ENCODE measurements around the gene CLDN2.
"Not testable (repeated sequence)": the region's sequence is repeated elsewhere in the genome, so short reads cannot be mapped to it uniquely, and the experiment has no call there.

Gene CLDN2

DNA sequence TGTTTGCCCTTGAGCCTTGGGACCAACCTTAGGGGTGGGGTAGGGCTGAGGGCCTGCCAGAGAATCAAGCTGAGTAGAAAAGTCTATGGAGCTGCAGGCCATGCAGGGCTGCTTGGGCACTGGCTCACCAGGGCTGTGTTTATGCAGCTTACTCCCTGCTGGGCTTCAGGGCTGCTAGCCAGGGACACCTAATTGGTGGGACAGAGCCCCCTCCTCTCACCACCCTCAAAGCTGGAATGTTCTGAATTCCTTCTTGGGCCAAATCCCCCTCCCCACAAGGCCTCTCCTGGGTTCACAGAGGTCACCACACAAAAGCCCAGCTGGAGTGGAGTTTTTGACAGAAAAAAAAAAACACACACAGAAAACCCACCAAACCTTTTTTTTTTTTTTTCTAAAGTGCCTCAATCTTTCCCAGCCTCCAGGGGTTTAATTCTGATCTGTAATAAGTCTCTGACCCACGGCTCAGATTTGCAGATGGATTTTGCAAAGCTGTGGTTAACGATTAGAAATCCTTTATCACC is at the start of gene CLDN2:
CLDN2 (plus strand) TSS at position 471 of the 521 bp plus-strand sequence. CDS start 7,827 bp downstream, outside the sequence.
- no peak for DNase-seq

- DNase-seq, result not testable (repeated sequence)
These were observed 47.4 kb upstream of the CLDN2 start for GRCh38 chrX:106872796-106873195.

GRCh38 chrX:106874075-106874474 is 46.1 kb upstream of the CLDN2 start:
- DNase-seq, result peak in 1 of 2 experiments; percentile 39

DNA sequence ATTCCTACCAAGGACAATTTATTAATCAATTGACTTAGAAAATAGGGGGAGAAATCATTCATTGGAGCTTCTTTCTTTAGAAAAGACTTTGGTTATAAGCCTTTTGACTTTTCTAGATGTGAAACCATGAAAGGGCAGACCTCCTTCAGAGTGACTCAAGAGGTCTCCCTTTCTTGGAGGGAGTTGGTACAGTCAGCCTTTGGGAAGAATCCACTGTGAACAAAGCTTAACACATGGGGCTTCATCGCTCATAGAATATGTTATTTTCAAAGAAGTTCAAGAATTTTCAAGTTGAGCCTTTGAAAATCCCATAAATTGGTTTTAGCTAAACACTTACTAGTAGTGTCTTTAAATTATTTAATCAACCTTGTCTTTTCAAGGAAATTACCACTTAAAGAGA is 45.1 kb upstream of the CLDN2 start:
- DNase-seq, result no peak

DNA sequence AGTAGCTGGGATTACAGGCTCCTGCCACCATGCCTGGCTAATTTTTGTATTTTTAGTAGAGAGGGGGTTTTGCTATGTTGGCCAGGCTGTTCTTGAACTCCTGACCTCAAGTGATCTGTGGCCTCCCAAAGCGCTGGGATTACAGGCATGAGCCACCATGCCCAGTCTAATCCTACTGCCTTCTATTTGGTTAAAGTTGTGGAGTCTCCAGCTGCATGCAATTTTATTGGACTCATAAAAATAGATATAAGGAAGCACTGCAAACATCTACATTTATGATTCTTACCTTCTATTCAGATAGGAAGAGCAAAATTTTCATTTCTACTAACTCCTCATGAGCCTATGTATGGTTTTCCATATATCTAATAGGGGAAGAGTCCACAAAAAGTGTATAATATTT is 30.7 kb upstream of the CLDN2 start:
- no peak for DNase-seq

DNA sequence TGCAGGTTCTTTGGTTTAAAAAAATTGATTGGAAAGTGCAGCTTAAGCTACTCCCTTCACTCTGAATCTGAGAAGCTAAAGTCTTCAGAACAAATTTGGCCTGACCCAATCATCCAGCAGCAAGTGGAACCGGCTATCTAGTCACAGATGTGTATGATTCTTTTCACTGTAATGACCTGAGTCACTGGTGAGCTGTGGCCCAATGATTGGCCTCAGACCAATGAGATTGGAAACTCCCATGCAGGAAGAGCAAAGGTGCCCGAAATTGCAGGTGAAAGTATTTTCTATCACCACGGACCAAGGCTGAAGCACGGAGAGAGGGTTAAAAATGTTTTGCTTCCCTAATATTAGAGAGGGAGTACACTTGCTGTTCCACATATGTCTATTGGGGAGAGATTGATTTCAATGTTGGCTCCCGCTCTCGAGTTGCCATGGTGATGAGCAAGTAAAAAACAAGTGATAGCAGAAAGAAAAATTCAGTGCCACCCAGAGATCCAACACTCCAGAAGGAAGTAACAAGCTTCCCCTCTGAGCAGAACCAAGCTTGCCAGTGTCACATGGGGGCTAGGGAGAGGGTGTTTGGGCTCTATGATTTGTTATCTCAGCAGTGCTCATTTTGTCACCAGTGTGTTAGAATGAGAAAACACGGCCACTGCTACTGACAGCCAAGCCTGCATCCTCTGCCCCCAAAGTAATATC is 28.3 kb upstream of the CLDN2 start:
- DNase-seq, result no peak

GRCh38 chrX:106894392-106894909 is 25.8 kb upstream of the CLDN2 start:
- peak; percentile 25 to 59 for DNase-seq

- no peak for DNase-seq
These were observed 25.2 kb upstream of the CLDN2 start for GRCh38 chrX:106894978-106895452.

DNA sequence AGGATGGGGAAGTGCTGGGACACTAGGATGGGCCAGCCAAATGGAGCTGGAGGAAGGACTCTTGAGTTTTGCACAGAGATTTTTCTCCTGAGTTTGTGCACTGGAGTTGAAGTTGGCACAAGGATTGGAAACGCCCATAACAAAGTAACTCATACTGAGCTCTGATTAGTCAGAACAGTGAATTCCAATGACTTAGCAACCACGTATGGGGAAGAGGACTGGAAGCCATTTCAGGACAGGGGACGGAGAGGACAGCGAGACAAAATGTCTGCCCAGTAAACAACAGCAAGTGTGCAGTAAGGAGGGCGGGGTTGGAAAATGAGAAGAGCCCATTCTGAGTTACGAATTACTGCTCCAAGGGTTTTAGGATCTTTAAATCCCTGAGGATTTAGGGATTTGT is 22.9 kb upstream of the CLDN2 start:
- no peak for DNase-seq

DNA sequence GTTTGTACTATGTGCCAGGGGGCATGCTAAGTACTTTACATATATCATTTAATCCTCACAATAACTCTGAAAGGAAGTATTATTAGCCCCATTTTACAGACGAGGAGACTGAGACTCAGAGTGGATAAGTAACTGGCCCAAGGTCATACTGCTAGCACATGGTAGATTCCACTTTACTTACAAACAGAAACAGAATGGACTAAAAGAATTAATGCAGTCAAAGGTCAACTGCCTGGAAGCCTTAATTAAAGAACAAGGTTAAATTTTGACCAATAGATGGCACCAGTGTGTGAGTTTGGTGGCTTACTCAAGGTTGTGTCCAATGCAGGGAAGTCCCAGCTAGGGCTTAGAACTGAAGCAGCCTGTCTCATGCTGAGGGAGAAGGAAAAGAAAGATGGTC is 21.7 kb upstream of the CLDN2 start:
- DNase-seq, result peak; percentile 36 to 39

DNA sequence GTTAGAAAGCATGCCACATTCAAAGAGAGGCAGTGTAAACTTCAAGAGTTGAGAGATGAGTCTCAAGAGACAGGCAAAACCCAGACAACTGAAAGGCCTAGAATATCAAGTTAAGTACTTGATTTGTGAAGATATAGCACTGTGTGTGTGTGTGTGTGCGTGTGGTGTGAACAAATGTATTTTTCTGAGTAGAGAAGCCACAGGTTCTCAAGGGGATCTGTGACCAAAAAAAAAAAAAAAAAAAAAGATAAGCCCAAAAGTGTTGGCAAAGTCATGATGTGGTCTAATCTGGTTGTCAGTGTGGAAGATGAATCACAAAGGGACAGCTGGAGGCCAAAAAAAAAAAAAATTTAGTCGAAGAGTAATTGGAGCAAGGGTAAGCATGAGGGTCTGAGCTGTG is 20.9 kb upstream of the CLDN2 start:
- DNase-seq, result no peak

GRCh38 chrX:106899841-106900240 is 20.4 kb upstream of the CLDN2 start:
- no peak for DNase-seq

DNA sequence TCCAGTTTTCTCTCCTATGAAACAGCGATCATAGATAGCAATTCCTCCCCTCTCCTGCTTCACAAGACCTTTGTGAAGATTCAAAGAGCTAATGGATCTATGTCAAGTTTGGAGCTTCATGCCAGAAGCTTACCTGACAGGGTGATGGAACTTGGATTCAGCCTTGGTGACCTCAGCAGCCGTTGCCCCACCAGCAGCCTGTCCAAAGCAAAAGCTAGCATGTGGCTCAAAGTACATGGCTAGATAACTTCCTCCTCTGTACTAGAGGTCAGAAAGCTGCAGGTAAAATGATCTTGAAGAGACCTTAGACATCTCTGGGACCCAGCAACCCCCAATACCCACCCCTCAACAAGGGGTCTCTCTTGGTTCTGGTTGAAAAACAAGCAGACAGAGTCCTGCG is 18.9 kb upstream of the CLDN2 start:
- no peak for DNase-seq

- DNase-seq, result no peak
These were observed 18.4 kb upstream of the CLDN2 start for GRCh38 chrX:106901781-106902219.

GRCh38 chrX:106902684-106903083 is 17.5 kb upstream of the CLDN2 start:
- DNase-seq, result no peak

- no peak for DNase-seq
These were observed 16.8 kb upstream of the CLDN2 start, which contains the start of gene RIPPLY1 for GRCh38 chrX:106903291-106903824. Gene RIPPLY1 (minus strand): TSS chrX:106903341. CDS start chrX:106903287, 54 bp downstream.

DNA sequence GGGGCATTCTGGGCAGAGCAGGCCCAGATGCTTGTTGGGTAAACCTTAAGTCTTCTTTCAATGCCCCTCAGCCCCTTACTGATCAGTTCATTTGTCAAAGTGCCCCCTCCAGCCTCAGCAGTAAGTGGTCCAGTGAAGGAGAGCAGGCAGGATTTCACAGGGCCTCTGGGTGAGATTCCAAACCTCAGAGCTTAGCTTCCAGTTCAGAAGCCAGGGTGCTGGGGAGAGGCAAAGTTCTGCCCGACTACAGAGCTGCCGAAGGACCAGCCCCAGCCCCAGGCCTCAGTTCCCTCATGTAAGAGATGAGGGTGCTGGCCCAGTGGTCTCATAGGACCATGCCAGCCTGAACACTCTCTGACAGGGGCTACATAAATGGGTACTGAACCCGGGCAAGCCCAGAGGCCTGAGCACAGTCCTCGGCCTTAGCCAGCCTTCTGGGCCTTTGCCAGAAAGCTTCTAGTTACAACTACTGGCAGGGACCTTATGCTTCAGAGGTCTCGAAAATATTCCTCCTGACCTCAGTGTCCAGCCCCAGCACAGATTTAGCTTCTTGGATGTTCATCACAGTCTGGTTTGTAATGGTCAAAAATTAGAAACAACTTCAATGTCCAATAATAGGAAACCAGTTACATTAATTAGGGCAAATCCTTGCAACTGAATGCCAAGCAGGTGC is 16.2 kb upstream of the CLDN2 start:
- DNase-seq, result no peak

GRCh38 chrX:106905064-106905708 is 15.0 kb upstream of the CLDN2 start:
- no peak for DNase-seq

GRCh38 chrX:106906361-106906760 is 13.8 kb upstream of the CLDN2 start:
- no peak for DNase-seq

GRCh38 chrX:106912864-106913263 is 7.3 kb upstream of the CLDN2 start:
- no peak for DNase-seq

DNA sequence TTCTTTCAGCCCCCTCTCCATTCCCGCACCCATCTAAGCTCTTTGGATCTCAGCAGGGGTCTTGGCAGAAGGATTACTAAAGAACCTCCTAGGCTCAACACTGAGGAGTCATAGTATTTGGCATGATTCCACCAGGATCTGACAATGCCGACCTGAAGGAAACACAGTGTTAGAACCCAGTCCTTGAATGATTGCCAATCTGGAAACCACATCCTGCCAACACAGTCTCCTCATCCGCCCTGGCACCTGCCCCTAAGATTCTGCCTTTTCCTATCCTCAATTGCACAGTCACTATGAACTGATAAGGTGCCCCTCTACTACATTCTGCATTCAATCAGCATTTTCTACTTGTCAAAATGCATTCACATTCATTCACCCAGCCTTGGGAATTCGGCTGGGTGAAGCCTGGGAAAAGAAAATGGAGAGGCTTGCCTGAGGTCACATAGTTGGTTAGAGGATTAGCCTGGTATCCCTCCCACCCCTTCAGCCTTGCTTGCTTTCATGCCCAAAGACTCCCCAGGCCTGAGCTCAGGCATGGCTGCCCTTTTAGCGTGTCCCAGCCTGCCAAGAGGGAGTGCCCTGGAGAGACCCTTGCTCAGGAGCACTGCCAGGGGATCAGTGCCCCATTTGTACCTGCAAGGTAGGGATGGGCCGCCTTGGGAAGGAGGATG is 2.2 kb upstream of the CLDN2 start:
- DNase-seq, result peak; percentile 47 to 58

- no peak for DNase-seq
These were observed 1.4 kb downstream of the CLDN2 start for GRCh38 chrX:106921637-106922036.
